Esophagus squamous epithelium (tissue), 4 donors: ENCODE data around the gene CACNA1I.

ENCODE experiments used
- CTCF ChIP-seq, 6 experiments: fragments of 450-650 bp in 4 of 6; fragments of 200-600 bp in 2 of 6; sonication (generic) in 2 of 6; IDR thresholded peaks; one replicate each; pipeline ENCODE4 v1.5.1; 2016 to 2019; ENCODE audit warnings: antibody characterized with exemption in 6 of 6, mild to moderate bottlenecking in 4 of 6, moderate library complexity in 4 of 6
- POLR2A ChIP-seq, 4 donors: fragments of 450-650 bp; IDR thresholded peaks; one replicate each; pipeline ENCODE4 v1.6.1; 2017; ENCODE audit warnings: antibody characterized with exemption in 4 of 4, mild to moderate bottlenecking in 4 of 4, moderate library complexity in 3 of 4

- TF ChIP-seq CTCF (IDR thresholded peaks at IDR 0.05) (no peak), POLR2A (IDR thresholded peaks at IDR 0.05) (no peak)
Measured at GRCh38 chr22:39724857-39725256, 154.3 kb downstream of the CACNA1I start.
